ENCODE measurements around the gene DNAJC27.

DNAJC27 gene

GRCh38 chr2:24929230-24929629, 42.5 kb downstream of the DNAJC27 start:
- Histone ChIP-seq H3K36me3 (ENCODE audit: control insufficient read depth, insufficient read depth, low read length) (no peaks in the 10 kb centered on the region), H3K4me3 (replicated peaks; ENCODE audit: low read depth, low read length) (no peak overlapping the region), H3K27me3 (replicated peaks; ENCODE audit: control insufficient read depth, insufficient read depth, low read length) (no peaks in the 10 kb centered on the region)
- no peak for DNase-seq (ENCODE audit: extremely low read depth, insufficient read length)
- TF ChIP-seq CTCF (IDR thresholded peaks at IDR 0.05; ENCODE audit: insufficient read depth, low read length, poor library complexity, severe bottlenecking), result no peak

GRCh38 chr2:24928036-24928435, 43.7 kb downstream of the DNAJC27 start:
- Histone ChIP-seq H3K36me3 (ENCODE audit: control insufficient read depth, insufficient read depth, low read length) (no peaks in the 10 kb centered on the region), H3K4me3 (replicated peaks; ENCODE audit: low read depth, low read length) (no peak overlapping the region), H3K27me3 (replicated peaks; ENCODE audit: control insufficient read depth, insufficient read depth, low read length) (no peaks in the 10 kb centered on the region)
- no peak for DNase-seq (ENCODE audit: extremely low read depth, insufficient read length)
- no peak for TF ChIP-seq CTCF (IDR thresholded peaks at IDR 0.05; ENCODE audit: insufficient read depth, low read length, poor library complexity, severe bottlenecking)

- DNase-seq (ENCODE audit: extremely low read depth, insufficient read length), result peak; percentile 53
- TF ChIP-seq CTCF (IDR thresholded peaks at IDR 0.05; ENCODE audit: insufficient read depth, low read length, poor library complexity, severe bottlenecking), result no peak
- H3K27me3 ChIP-seq (replicated peaks; ENCODE audit: control insufficient read depth, insufficient read depth, low read length), result no peaks in the 10 kb centered on the region
- peak overlapping the region; percentile 6; the same call in 1 of the 2 replicates for H3K4me3 ChIP-seq (replicated peaks; ENCODE audit: low read depth, low read length)
- H3K36me3 ChIP-seq (ENCODE audit: control insufficient read depth, insufficient read depth, low read length), result no peaks in the 10 kb centered on the region
These were observed 45.0 kb downstream of the DNAJC27 start for GRCh38 chr2:24926602-24927252.

GRCh38 chr2:24926220-24926601, 45.5 kb downstream of the DNAJC27 start:
- no peak overlapping the region for H3K4me3 ChIP-seq (replicated peaks; ENCODE audit: low read depth, low read length)
- no peaks in the 10 kb centered on the region for H3K36me3 ChIP-seq (ENCODE audit: control insufficient read depth, insufficient read depth, low read length)
- no peak for DNase-seq (ENCODE audit: extremely low read depth, insufficient read length)
- no peaks in the 10 kb centered on the region for H3K27me3 ChIP-seq (replicated peaks; ENCODE audit: control insufficient read depth, insufficient read depth, low read length)
- no peak for TF ChIP-seq CTCF (IDR thresholded peaks at IDR 0.05; ENCODE audit: insufficient read depth, low read length, poor library complexity, severe bottlenecking)

- Histone ChIP-seq H3K36me3 (ENCODE audit: control insufficient read depth, insufficient read depth, low read length) (no peaks in the 10 kb centered on the region), H3K27me3 (replicated peaks; ENCODE audit: control insufficient read depth, insufficient read depth, low read length) (no peaks in the 10 kb centered on the region), H3K4me3 (replicated peaks; ENCODE audit: low read depth, low read length) (no peak overlapping the region)
- no peak for TF ChIP-seq CTCF (IDR thresholded peaks at IDR 0.05; ENCODE audit: insufficient read depth, low read length, poor library complexity, severe bottlenecking)
- no peak for DNase-seq (ENCODE audit: extremely low read depth, insufficient read length)
These were observed 45.9 kb downstream of the DNAJC27 start for GRCh38 chr2:24925815-24926214.

- no peak for DNase-seq (ENCODE audit: extremely low read depth, insufficient read length)
- Histone ChIP-seq H3K4me3 (replicated peaks; ENCODE audit: low read depth, low read length) (no peak overlapping the region), H3K27me3 (replicated peaks; ENCODE audit: control insufficient read depth, insufficient read depth, low read length) (no peaks in the 10 kb centered on the region), H3K36me3 (ENCODE audit: control insufficient read depth, insufficient read depth, low read length) (no peaks in the 10 kb centered on the region)
- no peak for TF ChIP-seq CTCF (IDR thresholded peaks at IDR 0.05; ENCODE audit: insufficient read depth, low read length, poor library complexity, severe bottlenecking)
These were observed 47.0 kb downstream of the DNAJC27 start for GRCh38 chr2:24924732-24925131.

Measured in GM06990 (cell line).